Measurements from ENCODE around the gene KCTD12.

GRCh38 chr13:76929851-76930374 is 43.7 kb upstream of the KCTD12 start:
- TF ChIP-seq CTCF (IDR thresholded peaks at IDR 0.05), result no peak
- no peak for TF ChIP-seq POLR2A (IDR thresholded peaks at IDR 0.05)
